Adrenal gland (tissue), 12 donors: ENCODE results near the gene NFS1. TPM values are rescaled to one million over a fixed set of nuclear protein-coding genes. Genes with fewer than 3 reads are reported as not detected.
"Not testable (repeated sequence)": the region's sequence is repeated elsewhere in the genome, so short reads cannot be mapped to it uniquely, and the experiment has no call there.

ENCODE experiments used
- DNase-seq, 7 donors: peaks; one replicate each; pipeline ENCODE4 v3.0.0-alpha.2; 2019 to 2020
- H3K27ac ChIP-seq, 5 donors: fragments of 200-600 bp; sonication (generic) in 4 of 5; 1 replicate in 3 of 5; 2 replicates in 2 of 5; pipeline versions ENCODE4 v1.5.1 to v1.8.0; 2016 to 2020; ENCODE audit warnings: mild to moderate bottlenecking in 1 of 5
- H3K27me3 ChIP-seq: fragments of 200-600 bp; 2 replicates; pipeline ENCODE4 v1.8.0; 2021
- H3K36me3 ChIP-seq, 2 donors: fragments of 200-600 bp; replicated peaks in 1 of 2; 1 replicate in 1 of 2; 2 replicates in 1 of 2; pipeline versions ENCODE4 v1.5.1 to v1.8.0; 2018 to 2022
- H3K4me1 ChIP-seq, 2 donors: fragments of 200-600 bp; replicated peaks in 1 of 2; 1 replicate in 1 of 2; 2 replicates in 1 of 2; pipeline versions ENCODE4 v1.5.1 to v1.8.0; 2018 to 2021
- H3K4me3 ChIP-seq, 4 donors: fragments of 200-600 bp; sonication (generic) in 3 of 4; one replicate each; pipeline ENCODE4 v1.5.1; 2016 to 2018
- H3K9me3 ChIP-seq, 3 donors: fragments of 200-600 bp; sonication (generic) in 1 of 3; replicated peaks in 1 of 3; 1 replicate in 2 of 3; 2 replicates in 1 of 3; pipeline versions ENCODE4 v1.5.1 to v1.8.0; 2016 to 2021
- CTCF ChIP-seq, 6 experiments: fragments of 450-650 bp in 4 of 6; fragments of 200-600 bp in 2 of 6; sonication (generic) in 1 of 6; IDR thresholded peaks; 1 replicate in 5 of 6; 2 replicates in 1 of 6; pipeline versions ENCODE4 v1.5.1 to v1.8.0; 2016 to 2021; ENCODE audit warnings: antibody characterized with exemption in 6 of 6, mild to moderate bottlenecking in 2 of 6, moderate library complexity in 1 of 6
- POLR2A ChIP-seq, 2 donors: fragments of 450-650 bp; IDR thresholded peaks; one replicate each; pipeline ENCODE4 v1.6.1; 2017; ENCODE audit warnings: antibody characterized with exemption in 2 of 2, mild to moderate bottlenecking in 2 of 2, moderate library complexity in 1 of 2
- WGBS, 4 donors: extraction: QIAGEN DNeasy Blood & Tissue Kit in 2 of 4; methylation state at CpG; one replicate each; pipeline versions ENCODE4 v1.1.5 to v1.1.7; 2013 to 2017; 5-methylcytosine and 5-hydroxymethylcytosine counted together
- intact Hi-C, 2 donors: fragments of 100-400 bp; cut with DNase I; formaldehyde crosslinking; loops; one replicate each; pipeline versions ENCODE4 v1.14.1 to v1.15.0; 2022 to 2023
- polyA plus RNA-seq, 3 donors: library from polyadenylated mRNA; stranded (reverse); fragments of 200-250 nt in 2 of 3; fragments of 350-450 nt in 1 of 3; fragmentation: Illumina TruSeq in 1 of 3; extraction: RNeasy Lipid Tissue Mini Kit (QIAGEN cat#74804) in 1 of 3; gene quantifications; one replicate each; pipeline ENCODE4 v1.2.3, GENCODE V29; 2013 to 2014
- total RNA-seq, 9 donors: library from RNA; depleted of rRNA in 4 of 9; stranded (reverse); fragments of >200 nt in 4 of 9; fragments of 120-200 nt in 1 of 9; fragmentation: NEBNext Ultra II Directional in 1 of 9; extraction: Animal tissue kit (Norgen Biotek cat#: 25700) in 1 of 9; gene quantifications; one replicate each; pipeline versions ENCODE4 v1.1.0 to v1.2.4, GENCODE V29; 2013 to 2023
- donor health status: healthy with polysubstance abuse.
- donor health status: Bipolar disorder and iron deficiency.
- donor health status: DM: yes; HTN: yes; CAD: no.
- donor health status: DM: no; HTN: no; CAD: no.
- donor health status: DM: no; HTN: no; CAD: no.
- donor health status: DM: yes; HTN: yes; CAD: no.

The NFS1 gene
- total and polyA plus RNA-seq, 12 donors = 40.1 to 129 (median 104) TPM

GRCh38 chr20:35714127-35714526 lies 15.0 kb upstream of the NFS1 start:
- Histone ChIP-seq H3K4me1 (peaks cover 3 to 27% of the 10 kb centered on the region in 2 donors), H3K9me3 (no peaks in the 10 kb centered on the region), H3K4me3 (no peak overlapping the region), H3K27ac (no peak overlapping the region), H3K27me3 (no peaks in the 10 kb centered on the region), H3K36me3 (peaks cover 0 to 97% of the 10 kb centered on the region in 2 donors)
- no peak for DNase-seq
- 56 to 66% (median 62%) methylated on average over 4 of the region's 4 CpGs for WGBS, 4 donors
- TF ChIP-seq POLR2A (IDR thresholded peaks at IDR 0.05) (no peak), CTCF (IDR thresholded peaks at IDR 0.05) (no peak)
- intact Hi-C loops = no loop called here

GRCh38 chr20:35713120-35713519 lies 14.0 kb upstream of the NFS1 start:
- H3K27ac ChIP-seq, H3K4me3 ChIP-seq, intact Hi-C loops, H3K9me3 ChIP-seq, DNase-seq, H3K27me3 ChIP-seq: not testable (repeated sequence)
- Histone ChIP-seq H3K4me1 (peaks cover 3 to 34% of the 10 kb centered on the region in 2 donors), H3K36me3 (peaks cover 0 to 97% of the 10 kb centered on the region in 2 donors)
- 79 to 87% (median 83%) methylated on average over 8 to 9 of the region's 9 CpGs for WGBS, 4 donors

GRCh38 chr20:35711588-35712209 lies 12.5 kb upstream of the NFS1 start:
- WGBS, 4 donors = 56 to 67% (median 61%) methylated on average over 6 of the region's 6 CpGs
- no peak for DNase-seq
- TF ChIP-seq POLR2A (IDR thresholded peaks at IDR 0.05) (no peak), CTCF (IDR thresholded peaks at IDR 0.05) (no peak)
- intact Hi-C loops = no loop called here
- Histone ChIP-seq H3K4me3 (no peak overlapping the region), H3K27ac (no peak overlapping the region), H3K4me1 (peaks cover 3 to 42% of the 10 kb centered on the region in 2 donors), H3K9me3 (no peaks in the 10 kb centered on the region), H3K27me3 (no peaks in the 10 kb centered on the region), H3K36me3 (peaks cover 0 to 97% of the 10 kb centered on the region in 2 donors)

- DNase-seq = no peak
- peaks cover 0 to 97% of the 10 kb centered on the region in 2 donors for H3K36me3 ChIP-seq
- H3K27me3 ChIP-seq = no peaks in the 10 kb centered on the region
- no peaks in the 10 kb centered on the region for H3K9me3 ChIP-seq
- WGBS, 4 donors = 56 to 65% (median 60%) methylated on average over 6 of the region's 6 CpGs
- H3K27ac ChIP-seq = no peak overlapping the region
- peaks cover 3 to 42% of the 10 kb centered on the region in 2 donors for H3K4me1 ChIP-seq
- intact Hi-C loops = no loop called here
- no peak overlapping the region for H3K4me3 ChIP-seq
- no peak for TF ChIP-seq CTCF (IDR thresholded peaks at IDR 0.05)
Measured at GRCh38 chr20:35710884-35711587, 11.9 kb upstream of the NFS1 start.

- Histone ChIP-seq H3K36me3 (peaks cover 0 to 97% of the 10 kb centered on the region in 2 donors), H3K9me3 (no peaks in the 10 kb centered on the region), H3K27me3 (no peaks in the 10 kb centered on the region), H3K27ac (no peak overlapping the region), H3K4me3 (no peak overlapping the region), H3K4me1 (peaks cover 3 to 48% of the 10 kb centered on the region in 2 donors)
- intact Hi-C loops = no loop called here
- DNase-seq = no peak
- TF ChIP-seq CTCF (IDR thresholded peaks at IDR 0.05) (no peak), POLR2A (IDR thresholded peaks at IDR 0.05) (no peak)
Measured at GRCh38 chr20:35710039-35710438, 10.9 kb upstream of the NFS1 start.
